Brain microvascular endothelial cell (primary cell): Measurements from ENCODE around the gene CD6.

Source experiments
- DNase-seq: peaks from one replicate; pipeline ENCODE4 v3.0.0-alpha.2; 2020
- H3K27ac ChIP-seq: fragments of 250-450 bp; sonication (Bioruptor Pico); 2 replicates; pipeline ENCODE4 v1.5.1; 2020; ENCODE audit warnings: mild to moderate bottlenecking, moderate library complexity
- H3K27me3 ChIP-seq: fragments of 250-450 bp; sonication (Bioruptor Pico); replicated peaks from 2 replicates; pipeline ENCODE4 v1.5.1; 2020; ENCODE audit warnings: mild to moderate bottlenecking
- H3K36me3 ChIP-seq: fragments of 250-450 bp; sonication (Bioruptor Pico); replicated peaks from 2 replicates; pipeline ENCODE4 v1.5.1; 2020; ENCODE audit warnings: mild to moderate bottlenecking
- H3K4me3 ChIP-seq: 2 replicates; pipeline ENCODE4 v1.5.1; 2011; ENCODE audit warnings: low read depth, mild to moderate bottlenecking, control low read depth, low read length, moderate library complexity
- CTCF ChIP-seq: IDR thresholded peaks from 2 replicates; pipeline ENCODE4 v1.5.1; 2011; ENCODE audit warnings: low read depth, mild to moderate bottlenecking, moderate library complexity, low read length, control low read depth, inconsistent platforms; ENCODE audit errors: missing control alignments
- in situ Hi-C: cut with HindIII; loops from 2 replicates; pipeline ENCODE4 v1.10.0; 2017; ENCODE audit warnings: low sequenced_read_pairs, low pct_ligation_motif_present

Gene CD6

GRCh38 chr11:61045271-61045670, 73.8 kb downstream of the CD6 start:
- DNase-seq = no peak
- in situ Hi-C loops = no loop called here
- Histone ChIP-seq H3K36me3 (no peaks in the 10 kb centered on the region), H3K27ac (no peak overlapping the region), H3K4me3 (no peak overlapping the region), H3K27me3 (no peaks in the 10 kb centered on the region)
- no peak for TF ChIP-seq CTCF

GRCh38 chr11:61046833-61047232, 75.4 kb downstream of the CD6 start:
- H3K27ac ChIP-seq = no peak overlapping the region
- no peaks in the 10 kb centered on the region for H3K36me3 ChIP-seq
- DNase-seq = no peak
- no peak for TF ChIP-seq CTCF
- in situ Hi-C loops = no loop called here
- H3K27me3 ChIP-seq = no peaks in the 10 kb centered on the region
- no peak overlapping the region for H3K4me3 ChIP-seq

DNA sequence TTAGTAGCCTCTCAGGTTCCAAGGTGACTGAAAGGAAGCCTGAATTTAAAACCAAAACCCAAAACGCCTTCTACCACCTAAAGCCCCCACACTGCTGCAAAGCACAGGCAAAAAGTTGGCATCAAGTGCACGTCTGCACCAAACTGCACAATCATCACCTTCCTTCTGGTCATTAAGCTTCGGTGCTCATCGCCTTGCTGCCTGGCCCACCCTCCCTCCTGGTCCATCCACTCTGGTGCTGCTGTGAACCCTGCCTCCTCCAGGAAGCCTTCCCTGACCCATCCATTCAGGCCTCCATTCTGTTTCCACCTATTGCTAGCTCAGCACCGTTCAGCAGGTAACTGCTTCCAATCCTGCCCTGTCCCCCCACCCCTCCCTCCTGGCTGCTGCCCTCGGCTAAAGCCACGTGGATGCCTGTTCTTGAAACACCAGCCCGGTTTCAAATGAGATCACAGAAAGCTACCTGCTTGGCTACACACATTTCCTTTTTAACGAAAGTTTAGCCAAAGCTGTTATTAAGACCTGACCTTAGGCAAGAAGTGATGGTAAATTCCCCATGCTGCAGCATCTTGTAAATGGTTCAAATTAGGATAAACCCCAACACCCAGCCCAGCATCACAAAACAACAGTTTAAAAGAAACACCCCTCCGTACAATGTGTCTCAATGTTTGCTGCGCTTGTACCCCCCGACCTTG, 77.0 kb downstream of the CD6 start:
- no peak for TF ChIP-seq CTCF
- Histone ChIP-seq H3K27me3 (no peaks in the 10 kb centered on the region), H3K4me3 (no peak overlapping the region), H3K27ac (no peak overlapping the region), H3K36me3 (no peaks in the 10 kb centered on the region)
- no peak for DNase-seq
- in situ Hi-C loops = no loop called here

DNA sequence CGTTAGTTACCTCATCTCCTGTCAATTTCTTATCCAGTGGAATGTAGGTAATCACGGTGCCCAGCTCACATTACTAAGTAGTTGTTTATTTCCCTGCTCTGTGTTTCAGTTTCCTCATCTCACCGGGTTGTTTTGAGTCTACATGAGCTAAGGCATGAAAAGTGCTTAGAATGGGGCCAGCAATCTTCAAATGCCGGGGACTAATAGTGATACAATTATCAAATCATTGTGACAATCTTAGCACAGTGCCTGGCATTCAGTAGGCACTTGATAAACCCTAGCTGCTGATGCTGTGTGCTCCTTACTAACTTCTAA, 77.5 kb downstream of the CD6 start:
- TF ChIP-seq CTCF = no peak
- DNase-seq = no peak
- H3K4me3 ChIP-seq = no peak overlapping the region
- H3K27ac ChIP-seq = no peak overlapping the region
- no peaks in the 10 kb centered on the region for H3K27me3 ChIP-seq
- H3K36me3 ChIP-seq = no peaks in the 10 kb centered on the region
- in situ Hi-C loops = no loop called here

DNA sequence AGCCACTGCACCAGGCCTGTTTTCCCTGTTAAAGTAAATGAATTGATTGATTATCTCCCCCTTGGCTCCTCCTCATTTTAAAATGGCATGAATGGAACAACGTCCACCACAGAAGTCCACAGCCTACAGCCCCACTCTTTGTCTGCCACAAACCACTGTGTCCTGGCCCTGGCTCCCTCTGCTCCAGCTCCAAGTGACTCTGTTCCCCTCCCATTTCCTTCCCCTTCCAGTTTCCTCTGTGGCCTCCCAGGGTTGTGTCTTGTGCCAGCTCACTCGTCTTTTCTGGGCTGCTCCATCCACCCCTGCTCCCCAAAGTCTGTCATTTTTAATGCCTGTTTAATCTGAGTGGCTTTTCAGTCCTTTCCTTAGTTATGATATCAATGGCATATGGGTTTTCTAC, 78.4 kb downstream of the CD6 start:
- no peak for TF ChIP-seq CTCF
- Histone ChIP-seq H3K27me3 (no peaks in the 10 kb centered on the region), H3K4me3 (no peak overlapping the region), H3K27ac (no peak overlapping the region), H3K36me3 (no peaks in the 10 kb centered on the region)
- in situ Hi-C loops = no loop called here
- no peak for DNase-seq

DNA sequence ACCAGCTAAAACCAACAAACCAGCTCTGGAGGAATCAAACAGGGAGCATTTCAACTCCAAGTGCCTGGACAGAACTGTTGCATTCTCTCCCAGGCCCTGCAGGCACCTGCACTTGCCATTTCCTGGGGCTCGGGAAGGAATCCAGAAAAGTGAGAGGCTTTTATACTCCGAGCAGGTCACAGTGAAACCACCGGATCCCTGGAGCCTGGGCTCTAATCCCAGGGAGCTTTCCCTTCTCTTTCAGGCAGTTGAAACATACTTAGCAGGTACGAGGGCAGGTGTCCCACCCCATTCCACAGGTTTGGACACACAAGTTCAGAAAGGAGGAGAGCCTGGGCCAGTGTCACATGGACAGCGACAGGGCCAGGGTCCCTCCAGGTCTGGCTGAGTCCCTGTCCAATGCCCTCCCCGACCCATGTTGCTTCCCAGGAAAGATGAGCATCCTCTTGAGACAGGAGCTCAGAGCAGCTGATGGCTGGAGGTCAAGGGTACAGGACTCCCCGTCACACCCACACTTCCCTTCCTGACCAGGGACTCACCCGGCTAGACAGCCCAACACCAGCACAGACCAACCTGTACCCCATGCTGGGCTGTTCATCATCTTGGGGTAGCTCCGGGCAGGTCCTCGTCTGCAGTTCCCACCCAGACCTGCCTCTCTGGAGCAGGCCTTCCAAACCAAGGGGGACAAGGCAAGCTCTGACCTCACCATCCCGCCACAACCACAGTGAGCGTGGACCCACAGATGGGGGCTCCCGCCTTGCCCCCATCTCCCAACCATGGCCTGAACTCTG, 80.9 kb downstream of the CD6 start:
- TF ChIP-seq CTCF = no peak
- Histone ChIP-seq H3K27ac (no peak overlapping the region), H3K36me3 (no peaks in the 10 kb centered on the region), H3K4me3 (no peak overlapping the region), H3K27me3 (no peaks in the 10 kb centered on the region)
- no peak for DNase-seq
- in situ Hi-C loops = no loop called here
